AG09319 (cell line): ENCODE measurements around the gene ARHGAP25.

Experiments
- DNase-seq: peaks from one replicate; pipeline ENCODE4 v3.0.0-alpha.2; 2010; ENCODE audit warnings: low read depth; ENCODE audit errors: extremely low read depth
- CTCF ChIP-seq: IDR thresholded peaks from 2 replicates; pipeline ENCODE4 v1.5.1; 2011; ENCODE audit warnings: low read depth, mild to moderate bottlenecking, inconsistent platforms, low read length, moderate library complexity

The ARHGAP25 gene

GRCh38 chr2:68719912-68720311, 14.7 kb upstream of the ARHGAP25 start:
- DNase-seq: no peak
- no peak for TF ChIP-seq CTCF

GRCh38 chr2:68720665-68721064, 13.9 kb upstream of the ARHGAP25 start:
- TF ChIP-seq CTCF: no peak
- no peak for DNase-seq

DNA sequence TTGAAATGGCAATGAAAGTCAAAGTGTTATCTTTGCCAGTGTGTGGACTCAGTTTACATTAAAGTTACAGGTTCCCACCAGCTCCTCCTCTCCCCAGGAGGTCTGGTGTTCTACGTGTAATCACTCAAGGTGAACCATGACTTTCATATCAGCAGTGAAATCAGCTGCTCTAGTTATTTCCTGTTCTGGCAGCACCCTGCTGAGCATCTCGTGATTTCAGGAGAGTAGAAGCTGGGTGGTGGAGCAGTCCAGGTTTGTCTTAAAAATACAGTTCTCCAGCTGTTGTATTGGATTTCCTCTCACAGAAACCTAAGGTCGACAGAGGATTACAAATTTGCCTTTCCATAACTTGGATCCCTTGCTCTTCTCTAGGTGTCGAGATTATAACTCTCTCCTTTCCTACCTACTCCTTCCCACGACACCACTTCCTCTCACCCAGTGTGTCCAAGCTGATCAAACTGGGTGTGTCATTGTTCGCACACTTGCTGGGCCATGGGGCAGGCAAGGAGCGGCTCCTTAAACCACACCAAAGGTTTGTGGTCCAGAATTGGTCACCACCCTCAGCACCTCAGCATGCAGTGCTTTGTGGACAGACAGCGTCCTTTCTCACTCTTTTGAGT, 13.0 kb upstream of the ARHGAP25 start:
- DNase-seq: no peak
- TF ChIP-seq CTCF: no peak

DNA sequence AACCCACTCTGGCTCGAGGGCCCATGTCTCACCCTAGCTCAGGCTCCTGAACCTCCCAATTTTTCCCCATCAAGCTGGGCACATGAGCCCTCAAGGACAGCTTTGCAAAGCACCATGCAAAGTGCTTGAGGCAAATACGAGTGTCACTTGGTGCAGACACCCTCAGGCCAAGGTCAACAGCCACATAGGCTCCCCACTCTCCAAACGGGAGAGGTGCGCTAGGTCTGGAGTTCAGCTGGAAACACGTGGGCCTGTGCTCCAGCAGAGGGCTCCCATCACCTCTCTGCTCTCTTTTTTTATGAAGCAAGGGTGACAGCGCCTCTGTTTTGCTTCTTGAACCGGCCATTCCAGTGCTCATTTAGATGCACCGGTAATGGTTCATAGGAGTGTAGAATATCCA, 11.9 kb upstream of the ARHGAP25 start:
- no peak for TF ChIP-seq CTCF
- DNase-seq: no peak

DNA sequence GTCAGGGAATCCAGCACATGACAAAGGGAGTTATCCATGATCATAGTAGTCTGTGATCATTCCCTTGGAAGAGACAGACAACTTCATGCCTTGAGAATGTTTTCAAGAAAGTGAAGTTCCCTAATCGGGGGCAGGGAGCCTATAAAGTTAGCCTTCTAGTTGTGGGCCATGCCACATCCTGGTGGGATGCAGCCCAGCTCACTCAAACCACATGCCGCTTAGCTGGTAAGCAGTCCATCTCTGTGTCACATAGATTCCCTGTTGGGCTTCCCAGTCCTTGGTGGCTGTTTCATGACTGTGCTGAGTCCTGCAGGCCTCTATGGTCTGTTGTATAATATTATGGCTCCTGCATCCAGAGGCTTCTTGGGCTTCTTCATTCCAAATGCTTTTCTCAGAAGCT, 11.4 kb upstream of the ARHGAP25 start:
- DNase-seq: no peak

DNA sequence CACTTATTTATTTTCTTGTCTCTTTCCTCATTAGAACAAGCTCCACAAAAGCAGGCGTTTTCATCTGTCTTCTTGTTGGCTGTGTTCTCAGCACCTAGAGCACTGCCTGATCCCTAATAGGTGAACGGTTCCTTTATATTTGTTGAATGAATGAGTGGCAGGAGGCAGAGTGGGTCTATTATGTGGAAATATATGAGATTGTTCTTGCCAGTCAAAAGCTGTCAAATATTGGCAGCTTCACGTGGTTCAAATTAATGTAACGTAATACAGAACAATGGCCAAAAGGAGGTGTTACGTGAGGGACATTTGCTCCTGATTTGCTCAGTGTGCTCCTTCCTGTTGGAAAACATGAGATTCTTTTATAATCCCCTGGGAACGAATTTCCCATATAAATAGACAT, 8.5 kb upstream of the ARHGAP25 start:
- TF ChIP-seq CTCF: no peak
- no peak for DNase-seq

More for the DNA sequence above, 11.4 kb upstream of the ARHGAP25 start:
- TF ChIP-seq CTCF: no peak

DNA sequence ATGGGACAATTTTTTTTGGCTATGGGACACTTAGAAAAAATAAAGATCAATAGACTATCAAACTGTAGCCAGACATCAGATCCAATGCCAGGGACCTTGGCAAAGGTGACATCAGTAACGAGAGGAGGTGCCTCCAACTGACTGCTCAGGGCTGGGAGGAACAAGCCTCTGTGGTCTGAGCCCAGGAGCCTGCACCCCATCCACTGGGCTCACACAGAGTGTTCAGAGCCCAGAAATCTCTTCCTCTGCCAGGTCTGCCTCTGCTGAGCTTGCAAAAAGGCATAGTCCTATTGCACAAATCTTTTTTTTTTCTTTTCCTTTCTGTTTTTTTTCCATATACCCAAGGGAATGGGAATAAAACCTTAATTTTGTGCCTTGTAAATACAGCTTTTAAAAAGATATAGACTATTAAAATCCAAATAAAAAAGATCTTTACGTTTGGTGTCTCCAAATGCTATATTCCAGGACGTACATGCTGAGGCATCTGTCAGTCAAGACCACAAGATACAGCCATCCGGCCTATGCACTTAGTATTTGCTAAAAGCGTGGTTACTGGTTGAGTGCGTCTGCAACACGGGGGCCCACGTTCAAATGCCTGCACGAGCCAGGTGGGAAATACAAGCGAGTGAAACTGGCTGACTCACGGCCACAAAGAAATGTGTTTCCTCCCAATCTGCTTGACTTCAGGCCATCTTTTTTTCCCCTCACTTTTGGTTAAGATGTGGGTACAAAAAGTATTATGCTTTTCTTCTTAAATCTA, 7.8 kb upstream of the ARHGAP25 start:
- no peak for TF ChIP-seq CTCF
- DNase-seq: no peak
